IPS-15b (cell line): ENCODE results near the gene MSI2.

Experiments used
- H3K27me3 ChIP-seq: one replicate; pipeline ENCODE4 v1.6.1; 2013; ENCODE audit warnings: low read length; ENCODE audit not compliant: control insufficient read depth, insufficient read depth
- H3K36me3 ChIP-seq: one replicate; pipeline ENCODE4 v1.6.1; 2013; ENCODE audit warnings: low read length; ENCODE audit not compliant: control insufficient read depth, insufficient read depth
- H3K4me1 ChIP-seq: one replicate; pipeline ENCODE4 v1.6.1; 2013; ENCODE audit warnings: mild to moderate bottlenecking, low read length; ENCODE audit not compliant: control insufficient read depth, insufficient read depth
- H3K4me3 ChIP-seq: one replicate; pipeline ENCODE4 v1.5.1; 2013; ENCODE audit warnings: low read depth, low read length
- H3K9ac ChIP-seq: one replicate; pipeline ENCODE4 v1.6.1; 2013; ENCODE audit warnings: low read depth, mild to moderate bottlenecking, low read length
- H3K9me3 ChIP-seq: one replicate; pipeline ENCODE4 v1.6.1; 2013; ENCODE audit warnings: mild to moderate bottlenecking, low read length; ENCODE audit not compliant: control insufficient read depth, insufficient read depth

The MSI2 gene

GRCh38 chr17:57678393-57678792, 422.1 kb downstream of the MSI2 start:
- Histone ChIP-seq H3K9ac (no peak overlapping the region), H3K4me3 (no peak overlapping the region), H3K27me3 (no peaks in the 10 kb centered on the region), H3K36me3 (peaks cover 4% of the 10 kb centered on the region), H3K4me1 (peaks cover 2% of the 10 kb centered on the region), H3K9me3 (no peaks in the 10 kb centered on the region)

- Histone ChIP-seq H3K27me3 (no peaks in the 10 kb centered on the region), H3K36me3 (peaks cover 4% of the 10 kb centered on the region), H3K9ac (no peak overlapping the region), H3K4me1 (peaks cover 2% of the 10 kb centered on the region), H3K4me3 (no peak overlapping the region), H3K9me3 (no peaks in the 10 kb centered on the region)
Observed at GRCh38 chr17:57679356-57679755, 423.0 kb downstream of the MSI2 start.

- Histone ChIP-seq H3K9ac (no peak overlapping the region), H3K4me3 (no peak overlapping the region), H3K27me3 (no peaks in the 10 kb centered on the region), H3K4me1 (peaks cover 2% of the 10 kb centered on the region), H3K9me3 (no peaks in the 10 kb centered on the region), H3K36me3 (peaks cover 1% of the 10 kb centered on the region)
Observed at GRCh38 chr17:57679906-57680695, 423.8 kb downstream of the MSI2 start.

GRCh38 chr17:57682701-57683100, 426.4 kb downstream of the MSI2 start:
- H3K4me1 ChIP-seq = peaks cover 2% of the 10 kb centered on the region
- no peaks in the 10 kb centered on the region for H3K36me3 ChIP-seq
- no peaks in the 10 kb centered on the region for H3K9me3 ChIP-seq
- H3K9ac ChIP-seq = no peak overlapping the region
- H3K27me3 ChIP-seq = no peaks in the 10 kb centered on the region
- no peak overlapping the region for H3K4me3 ChIP-seq

- Histone ChIP-seq H3K4me1 (peaks cover 2% of the 10 kb centered on the region), H3K36me3 (no peaks in the 10 kb centered on the region), H3K27me3 (no peaks in the 10 kb centered on the region), H3K9me3 (no peaks in the 10 kb centered on the region), H3K4me3 (no peak overlapping the region), H3K9ac (no peak overlapping the region)
Observed at GRCh38 chr17:57684711-57685498, 428.6 kb downstream of the MSI2 start.

GRCh38 chr17:57685499-57686132, 429.3 kb downstream of the MSI2 start:
- H3K9ac ChIP-seq = no peak overlapping the region
- H3K4me1 ChIP-seq = peaks cover 2% of the 10 kb centered on the region
- H3K9me3 ChIP-seq = no peaks in the 10 kb centered on the region
- H3K36me3 ChIP-seq = no peaks in the 10 kb centered on the region
- no peaks in the 10 kb centered on the region for H3K27me3 ChIP-seq
- H3K4me3 ChIP-seq = no peak overlapping the region

- H3K9me3 ChIP-seq = no peaks in the 10 kb centered on the region
- H3K36me3 ChIP-seq = no peaks in the 10 kb centered on the region
- H3K4me1 ChIP-seq = peaks cover 2% of the 10 kb centered on the region
- no peak overlapping the region for H3K4me3 ChIP-seq
- H3K9ac ChIP-seq = no peak overlapping the region
- H3K27me3 ChIP-seq = no peaks in the 10 kb centered on the region
Observed at GRCh38 chr17:57687642-57688041, 431.3 kb downstream of the MSI2 start.

- Histone ChIP-seq H3K36me3 (no peaks in the 10 kb centered on the region), H3K9me3 (no peaks in the 10 kb centered on the region), H3K4me1 (no peaks in the 10 kb centered on the region), H3K27me3 (no peaks in the 10 kb centered on the region), H3K4me3 (no peak overlapping the region), H3K9ac (no peak overlapping the region)
Observed at GRCh38 chr17:57689254-57689653, 432.9 kb downstream of the MSI2 start.

GRCh38 chr17:57691939-57692338, 435.6 kb downstream of the MSI2 start:
- no peak overlapping the region for H3K4me3 ChIP-seq
- no peaks in the 10 kb centered on the region for H3K4me1 ChIP-seq
- no peaks in the 10 kb centered on the region for H3K27me3 ChIP-seq
- H3K9ac ChIP-seq = no peak overlapping the region
- no peaks in the 10 kb centered on the region for H3K36me3 ChIP-seq
- H3K9me3 ChIP-seq = no peaks in the 10 kb centered on the region

GRCh38 chr17:57692770-57693169, 436.4 kb downstream of the MSI2 start:
- H3K9me3 ChIP-seq = no peaks in the 10 kb centered on the region
- H3K27me3 ChIP-seq = no peaks in the 10 kb centered on the region
- H3K36me3 ChIP-seq = no peaks in the 10 kb centered on the region
- H3K4me3 ChIP-seq = no peak overlapping the region
- no peak overlapping the region for H3K9ac ChIP-seq
- H3K4me1 ChIP-seq = no peaks in the 10 kb centered on the region

- Histone ChIP-seq H3K9me3 (no peaks in the 10 kb centered on the region), H3K36me3 (no peaks in the 10 kb centered on the region), H3K4me3 (no peak overlapping the region), H3K4me1 (no peaks in the 10 kb centered on the region), H3K27me3 (no peaks in the 10 kb centered on the region), H3K9ac (no peak overlapping the region)
Observed at GRCh38 chr17:57694051-57694450, 437.7 kb downstream of the MSI2 start.
